HCT116 (cell line): ENCODE measurements around the gene TMCO4. TPM values are rescaled to one million over a fixed set of nuclear protein-coding genes. Genes with fewer than 3 reads are reported as not detected.

Source experiments
- ATAC-seq: fragments of 200-7000 bp; cut with Tn5 transposase; 2 replicates; pipeline ENCODE4 v1.9.1; 2020; ENCODE audit warnings: mild to moderate bottlenecking, moderate library complexity
- BruUV-seq: library from RNA; stranded (reverse); fragments of 400-500 nt; replicated peaks from 2 replicates; lab custom pipeline; 2021; lab: Mats Ljungman, UMichigan
- CTCF ChIA-PET: fragments of 300-600 bp; sonication (Branson Sonifier 250); formaldehyde crosslinking; loops from one replicate; lab custom pipeline; 2021; ENCODE audit warnings: antibody characterized with exemption; lab: Charles Lee
- POLR2A ChIA-PET: fragments of 300-600, 350-600 bp; sonication (Branson Sonifier 250); formaldehyde crosslinking; loops from one replicate; lab custom pipeline; 2021; ENCODE audit warnings: antibody characterized with exemption; lab: Charles Lee
- RAD21 ChIA-PET, 2 experiments: fragments of 300-600 bp; sonication (Branson Sonifier 250); formaldehyde crosslinking; loops; one replicate each; lab custom pipeline; 2023; ENCODE audit warnings: low total read pairs in 2 of 2; ENCODE audit not compliant: uncharacterized antibody in 2 of 2, unreplicated experiment in 2 of 2, low non-redundant PET in 1 of 2; lab: Charles Lee
- DNase-seq: peaks from one replicate; pipeline ENCODE4 v3.0.0-alpha.2; 2010; ENCODE audit warnings: low read depth, low spot score
- H2AFZ ChIP-seq: fragments of 200-600 bp; shearing (Covaris generic), sonication (generic); 2 replicates; pipeline ENCODE4 v1.6.1; 2017; ENCODE audit warnings: low read depth, mixed run types, mixed read lengths, antibody characterized with exemption, low read length; ENCODE audit not compliant: poor library complexity, severe bottlenecking
- H3K27ac ChIP-seq: 2 replicates; pipeline ENCODE4 v1.5.1; 2012; ENCODE audit warnings: low read depth, low read length
- H3K27me3 ChIP-seq: fragments of 200-600 bp; sonication (generic); 2 replicates; pipeline ENCODE4 v1.6.1; 2016; ENCODE audit warnings: mixed run types, low read length, mixed read lengths; ENCODE audit not compliant: insufficient read depth
- H3K36me3 ChIP-seq, 2 experiments: fragments of 200-500 bp in 1 of 2; fragments of 200-600 bp in 1 of 2; sonication (Bioruptor generic) in 1 of 2; sonication (generic) in 1 of 2; 2 replicates each; pipeline versions ENCODE4 v1.5.1 to v1.6.1; 2014 to 2016; ENCODE audit warnings: low read length in 2 of 2, inconsistent platforms in 1 of 2, mixed read lengths in 1 of 2, mixed run types in 1 of 2; ENCODE audit not compliant: insufficient read depth in 2 of 2, control insufficient read depth in 1 of 2
- H3K4me1 ChIP-seq, 2 experiments: fragments of 200-600 bp in 1 of 2; sonication (generic) in 1 of 2; 2 replicates each; pipeline versions ENCODE4 v1.5.1 to v1.6.1; 2012 to 2017; ENCODE audit warnings: low read length in 2 of 2, inconsistent platforms in 1 of 2, mild to moderate bottlenecking in 1 of 2, mixed read lengths in 1 of 2, mixed run types in 1 of 2, moderate library complexity in 1 of 2; ENCODE audit not compliant: insufficient read depth in 2 of 2, control insufficient read depth in 1 of 2
- H3K4me2 ChIP-seq: fragments of 200-600 bp; sonication (generic); 2 replicates; pipeline ENCODE4 v1.6.1; 2017; ENCODE audit warnings: mixed run types, low read length, mixed read lengths
- H3K4me3 ChIP-seq, 2 experiments: fragments of 200-600 bp in 1 of 2; sonication (generic) in 1 of 2; replicated peaks in 1 of 2; 2 replicates each; pipeline ENCODE4 v1.5.1; 2011 to 2016; ENCODE audit warnings: low read length in 2 of 2, control low read depth in 1 of 2, low read depth in 1 of 2, mild to moderate bottlenecking in 1 of 2, mixed read lengths in 1 of 2, mixed run types in 1 of 2
- H3K79me2 ChIP-seq: fragments of 200-600 bp; sonication (generic); 2 replicates; pipeline ENCODE4 v1.6.1; 2017; ENCODE audit warnings: mild to moderate bottlenecking, mixed run types, low read length, moderate library complexity, mixed read lengths; ENCODE audit not compliant: insufficient read depth
- H3K9ac ChIP-seq: fragments of 200-600 bp; sonication (generic); 2 replicates; pipeline ENCODE4 v1.6.1; 2016; ENCODE audit warnings: low read length, mixed read lengths
- H3K9me2 ChIP-seq: fragments of 200-600 bp; sonication (generic), shearing (Covaris generic); 2 replicates; pipeline ENCODE4 v1.6.1; 2017; ENCODE audit warnings: mixed run types, mild to moderate bottlenecking, moderate library complexity; ENCODE audit not compliant: insufficient read depth
- H3K9me3 ChIP-seq, 2 experiments: fragments of 200-500 bp in 1 of 2; fragments of 200-600 bp in 1 of 2; sonication (Bioruptor generic) in 1 of 2; sonication (generic) in 1 of 2; 2 replicates each; pipeline ENCODE4 v1.6.1; 2014 to 2017; ENCODE audit warnings: low read length in 2 of 2, mixed read lengths in 2 of 2, inconsistent platforms in 1 of 2, low read depth in 1 of 2, mild to moderate bottlenecking in 1 of 2, mixed run types in 1 of 2, moderate library complexity in 1 of 2; ENCODE audit not compliant: control insufficient read depth in 1 of 2, insufficient read depth in 1 of 2
- H4K20me1 ChIP-seq: fragments of 200-600 bp; sonication (generic), shearing (Covaris generic); 2 replicates; pipeline ENCODE4 v1.6.1; 2017; ENCODE audit warnings: mixed run types, mild to moderate bottlenecking, moderate library complexity; ENCODE audit not compliant: insufficient read depth
- CTCF ChIP-seq, 3 experiments: fragments of 200-600 bp in 1 of 3; sonication (generic) in 1 of 3; IDR thresholded peaks in 2 of 3; conservative IDR thresholded peaks in 1 of 3; 2 replicates each; pipeline ENCODE4 v1.5.1; 2012 to 2017; ENCODE audit warnings: low read depth in 2 of 3, low read length in 2 of 3, antibody characterized with exemption in 1 of 3, borderline replicate concordance in 1 of 3, control low read depth in 1 of 3, mild to moderate bottlenecking in 1 of 3, mixed read lengths in 1 of 3, mixed run types in 1 of 3, moderate library complexity in 1 of 3; ENCODE audit not compliant: insufficient read depth in 1 of 3
- ELF1 ChIP-seq: IDR thresholded peaks from 2 replicates; pipeline ENCODE4 v1.6.1; 2012; ENCODE audit warnings: low read depth, borderline replicate concordance
- POLR2A ChIP-seq: IDR thresholded peaks from 2 replicates; pipeline ENCODE4 v1.7.0; 2011; ENCODE audit warnings: borderline replicate concordance; ENCODE audit not compliant: insufficient read depth, insufficient read length; ENCODE audit errors: extremely low read depth
- POLR2AphosphoS5 ChIP-seq: IDR thresholded peaks from 2 replicates; pipeline ENCODE4 v1.6.1; 2011; ENCODE audit warnings: mild to moderate bottlenecking, low read depth, low read length, moderate library complexity
- REST ChIP-seq: IDR thresholded peaks from 2 replicates; pipeline ENCODE4 v1.6.1; 2012; ENCODE audit warnings: low read depth
- SIN3A ChIP-seq: IDR thresholded peaks from 2 replicates; pipeline ENCODE4 v1.6.1; 2012; ENCODE audit warnings: low read depth
- SP1 ChIP-seq: IDR thresholded peaks from 2 replicates; pipeline ENCODE4 v1.6.1; 2012; ENCODE audit warnings: low read depth
- TCF7L2 ChIP-seq: IDR thresholded peaks from 2 replicates; pipeline ENCODE4 v1.7.0; 2011; ENCODE audit warnings: borderline replicate concordance, inconsistent platforms; ENCODE audit not compliant: insufficient read depth, insufficient read length; ENCODE audit errors: extremely low read depth
- ZNF274 ChIP-seq: fragments of 200-500 bp; sonication (Bioruptor generic); IDR thresholded peaks from 2 replicates; pipeline ENCODE4 v1.6.1; 2014; ENCODE audit warnings: mild to moderate bottlenecking, low read depth, low read length, inconsistent platforms
- intact Hi-C: fragments of 100-400 bp; cut with micrococcal nuclease; formaldehyde crosslinking; loops from 2 replicates; pipeline ENCODE4 v1.10.0; 2022
- total RNA-seq: library from RNA; stranded (reverse); gene quantifications from one replicate; pipeline ENCODE4 v1.2.1, GENCODE V29; 2021; ENCODE audit not compliant: unreplicated experiment

TMCO4 gene
- total RNA-seq, 1 experiment from 2014 or later: 12.7 TPM

GRCh38 chr1:19776933-19777332 is 22.8 kb downstream of the TMCO4 start:
- ChIA-PET POLR2A (no interaction called here), RAD21 (no interaction called here), CTCF (no interaction called here)
- no TSS peak for BruUV-seq
- intact Hi-C loops: no loop called here
- ATAC-seq: no peak
- no peaks in the 10 kb centered on the region for H3K27me3 ChIP-seq
- H3K9me2 ChIP-seq: no peaks in the 10 kb centered on the region
- H3K4me3 ChIP-seq: no peak overlapping the region
- H3K4me2 ChIP-seq: no peak overlapping the region
- H3K27ac ChIP-seq: no peak overlapping the region
- no peak overlapping the region for H2AFZ ChIP-seq
- no peak for DNase-seq
- no peak overlapping the region for H3K9ac ChIP-seq
- no peaks in the 10 kb centered on the region; a peak in 1 of 4 replicates for H3K4me1 ChIP-seq
- no peaks in the 10 kb centered on the region for H4K20me1 ChIP-seq
- no peaks in the 10 kb centered on the region for H3K79me2 ChIP-seq
- no peaks in the 10 kb centered on the region for H3K36me3 ChIP-seq
- H3K9me3 ChIP-seq: no peaks in the 10 kb centered on the region
- TF ChIP-seq POLR2A (no peak), CTCF (IDR thresholded peaks at IDR 0.05 in 2 of 3, conservative IDR thresholded peaks at IDR 0.05 in 1 of 3; ENCODE audit: borderline replicate concordance in 1 of 3, insufficient read depth in 1 of 3, low read depth in 2 of 3, low read length in 2 of 3) (no peak), ZNF274 (no peak), REST (no peak), SP1 (no peak), SIN3A (no peak), ELF1 (no peak), TCF7L2 (no peak), POLR2AphosphoS5 (no peak)
